Heart left ventricle (tissue), 16 donors: ENCODE results near the gene BRD1. TPM values are rescaled to one million over a fixed set of nuclear protein-coding genes. Genes with fewer than 3 reads are reported as not detected.

Source experiments
- ATAC-seq, 4 donors: fragments of 200-7000 bp; cut with Tn5 transposase; one replicate each; pipeline ENCODE4 v1.9.1; 2020 to 2022; ENCODE audit warnings: moderate library complexity in 4 of 4, mild to moderate bottlenecking in 3 of 4, moderate number of reproducible peaks in 1 of 4
- DNase-seq, 5 donors: peaks; one replicate each; pipeline ENCODE4 v3.0.0-alpha.2; 2020
- H3K27ac ChIP-seq, 12 donors: fragments of 200-600 bp; sonication (generic) in 4 of 12; one replicate each; pipeline versions ENCODE4 v1.5.0 to v1.8.0; 2016 to 2022; ENCODE audit warnings: mild to moderate bottlenecking in 2 of 12
- H3K27me3 ChIP-seq, 9 donors: fragments of 200-600 bp; sonication (generic) in 2 of 9; one replicate each; pipeline versions ENCODE4 v1.5.1 to v1.8.0; 2016 to 2022; ENCODE audit warnings: mild to moderate bottlenecking in 3 of 9
- H3K36me3 ChIP-seq, 9 donors: fragments of 200-600 bp; sonication (generic) in 2 of 9; one replicate each; pipeline versions ENCODE4 v1.5.0 to v1.8.0; 2018 to 2022; ENCODE audit warnings: mild to moderate bottlenecking in 2 of 9
- H3K4me1 ChIP-seq, 12 donors: fragments of 200-600 bp; sonication (generic) in 4 of 12; one replicate each; pipeline versions ENCODE4 v1.5.0 to v1.8.0; 2016 to 2022; ENCODE audit warnings: mild to moderate bottlenecking in 3 of 12
- H3K4me3 ChIP-seq, 12 donors: fragments of 200-600 bp; sonication (generic) in 4 of 12; one replicate each; pipeline versions ENCODE4 v1.5.0 to v1.8.0; 2017 to 2022; ENCODE audit warnings: mild to moderate bottlenecking in 9 of 12, moderate library complexity in 4 of 12
- H3K9me3 ChIP-seq, 12 donors: fragments of 200-600 bp; sonication (generic) in 4 of 12; one replicate each; pipeline versions ENCODE4 v1.5.0 to v1.8.0; 2016 to 2022; ENCODE audit warnings: mild to moderate bottlenecking in 1 of 12
- POLR2A ChIP-seq, 2 donors: fragments of 450-650 bp; IDR thresholded peaks; one replicate each; pipeline ENCODE4 v1.6.1; 2017; ENCODE audit warnings: antibody characterized with exemption in 2 of 2, mild to moderate bottlenecking in 2 of 2, moderate library complexity in 2 of 2
- WGBS, 4 donors: extraction: QIAGEN DNeasy Blood & Tissue Kit in 2 of 4; methylation state at CpG; one replicate each; pipeline versions ENCODE4 v1.1.5 to v1.1.7; 2013 to 2018; 5-methylcytosine and 5-hydroxymethylcytosine counted together
- intact Hi-C, 10 donors: fragments of 100-400 bp; cut with DNase I; formaldehyde crosslinking; loops; one replicate each; pipeline versions ENCODE4 v1.11.1 to v1.14.2; 2022
- polyA plus RNA-seq, 2 donors: library from polyadenylated mRNA; stranded (reverse); fragments of 200-250 nt; gene quantifications; one replicate each; pipeline ENCODE4 v1.2.3, GENCODE V29; 2013
- total RNA-seq, 9 donors: library from RNA; depleted of rRNA in 2 of 9; stranded (reverse); fragments of >200 nt in 2 of 9; fragmentation: NEBNext Ultra II Directional in 3 of 9; extraction: Animal tissue kit (Norgen Biotek cat#: 25700) in 3 of 9; gene quantifications; one replicate each; pipeline versions ENCODE4 v1.1.0 to v1.2.4, GENCODE V29; 2016 to 2023
- TF ChIP-seq, protein P1 (sequence below), 12 donors: fragments of 200-600 bp; sonication (generic) in 4 of 12; IDR thresholded peaks; one replicate each; pipeline versions ENCODE4 v1.5.0 to v1.8.0; 2018 to 2022; ENCODE audit warnings: antibody characterized with exemption in 12 of 12, mild to moderate bottlenecking in 5 of 12
- donor health status: ischemic (EF 13 %, LVEDD 7.1; RV severe dilation, severe dysfunction).
- donor health status: healthy with polysubstance abuse.
- donor health status: DM: no; HTN: yes; CAD: no.
- donor health status: DM: no; HTN: no; CAD: no.
- donor health status: ischemic (EF 25% LVEDD 6.9; RV normal size, moderate dysfunction).
- donor health status: ischemic (EF 25% LVEDD 5.7; RV mildly dilated, moderate dysfunction).
- donor health status: healthy.
- donor health status: DM: yes; HTN: yes; CAD: no.
- donor health status: ischemic (EF 35%, LVEDD 5.7; RV mildly dilated, moderate dysfunction).
- donor health status: nonischemic (EF 11% LVEDD 7.7; RV severe dilation, severe dysfunction).
- donor health status: DM: yes; HTN: yes; CAD: no.
- donor health status: PGD.
- donor health status: ischemic (EF 29% LVEDD 5.4; RV normal size, mild dysfunction).
- donor health status: nonischemic (EF 23%, LVEDD 6.1; RV moderate dilation, normal function).

BRD1 gene
- total and polyA plus RNA-seq, 11 donors: 12.0 to 27.0 (median 17.2) TPM

DNA sequence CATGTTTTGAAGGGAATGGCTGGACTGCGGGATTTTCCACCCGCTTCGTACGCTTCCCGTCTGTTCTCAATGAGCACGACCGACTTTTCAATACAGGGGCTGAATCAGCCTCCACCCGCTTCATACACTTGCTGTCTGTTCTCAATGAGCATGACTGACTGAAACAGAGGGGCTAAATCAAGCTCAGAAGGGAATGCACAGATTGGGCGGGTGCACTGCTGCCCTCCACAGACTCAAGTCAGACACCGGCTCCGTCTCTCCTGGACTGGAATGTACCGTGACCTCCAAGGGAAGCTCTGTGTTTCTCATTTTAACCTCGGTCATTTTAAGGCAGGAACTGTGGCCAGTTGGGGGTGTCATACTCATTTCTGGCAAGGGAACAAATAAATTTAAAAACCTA is 48.5 kb downstream of the BRD1 start:
- peaks cover 2 to 28% (median 14%) of the 10 kb centered on the region in 12 donors for H3K4me1 ChIP-seq
- TF ChIP-seq, protein P1, sequence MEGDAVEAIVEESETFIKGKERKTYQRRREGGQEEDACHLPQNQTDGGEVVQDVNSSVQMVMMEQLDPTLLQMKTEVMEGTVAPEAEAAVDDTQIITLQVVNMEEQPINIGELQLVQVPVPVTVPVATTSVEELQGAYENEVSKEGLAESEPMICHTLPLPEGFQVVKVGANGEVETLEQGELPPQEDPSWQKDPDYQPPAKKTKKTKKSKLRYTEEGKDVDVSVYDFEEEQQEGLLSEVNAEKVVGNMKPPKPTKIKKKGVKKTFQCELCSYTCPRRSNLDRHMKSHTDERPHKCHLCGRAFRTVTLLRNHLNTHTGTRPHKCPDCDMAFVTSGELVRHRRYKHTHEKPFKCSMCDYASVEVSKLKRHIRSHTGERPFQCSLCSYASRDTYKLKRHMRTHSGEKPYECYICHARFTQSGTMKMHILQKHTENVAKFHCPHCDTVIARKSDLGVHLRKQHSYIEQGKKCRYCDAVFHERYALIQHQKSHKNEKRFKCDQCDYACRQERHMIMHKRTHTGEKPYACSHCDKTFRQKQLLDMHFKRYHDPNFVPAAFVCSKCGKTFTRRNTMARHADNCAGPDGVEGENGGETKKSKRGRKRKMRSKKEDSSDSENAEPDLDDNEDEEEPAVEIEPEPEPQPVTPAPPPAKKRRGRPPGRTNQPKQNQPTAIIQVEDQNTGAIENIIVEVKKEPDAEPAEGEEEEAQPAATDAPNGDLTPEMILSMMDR (IDR thresholded peaks at IDR 0.05): no peak
- TF ChIP-seq POLR2A (IDR thresholded peaks at IDR 0.05): no peak
- H3K27me3 ChIP-seq: no peaks in the 10 kb centered on the region
- WGBS, 4 donors: 70 to 77% (median 73%) methylated on average over 13 of the region's 13 CpGs
- intact Hi-C loops: loop anchor here in 4 of 10 donors (10.0 kb wide), 3 partner anchors 136 to 256 kb away; partner anchors contain the start of genes ALG12 (in 1 of the 4) and CRELD2 (in 1 of the 4)
- H3K36me3 ChIP-seq: peaks cover 6 to 66% (median 51%) of the 10 kb centered on the region in 9 donors
- no peak overlapping the region for H3K4me3 ChIP-seq
- no peak overlapping the region for H3K27ac ChIP-seq
- DNase-seq (peak in 1 of 5 donors; percentile 24), ATAC-seq (peak in 2 of 4 donors; percentile 9 to 37)
- no peaks in the 10 kb centered on the region for H3K9me3 ChIP-seq

DNA sequence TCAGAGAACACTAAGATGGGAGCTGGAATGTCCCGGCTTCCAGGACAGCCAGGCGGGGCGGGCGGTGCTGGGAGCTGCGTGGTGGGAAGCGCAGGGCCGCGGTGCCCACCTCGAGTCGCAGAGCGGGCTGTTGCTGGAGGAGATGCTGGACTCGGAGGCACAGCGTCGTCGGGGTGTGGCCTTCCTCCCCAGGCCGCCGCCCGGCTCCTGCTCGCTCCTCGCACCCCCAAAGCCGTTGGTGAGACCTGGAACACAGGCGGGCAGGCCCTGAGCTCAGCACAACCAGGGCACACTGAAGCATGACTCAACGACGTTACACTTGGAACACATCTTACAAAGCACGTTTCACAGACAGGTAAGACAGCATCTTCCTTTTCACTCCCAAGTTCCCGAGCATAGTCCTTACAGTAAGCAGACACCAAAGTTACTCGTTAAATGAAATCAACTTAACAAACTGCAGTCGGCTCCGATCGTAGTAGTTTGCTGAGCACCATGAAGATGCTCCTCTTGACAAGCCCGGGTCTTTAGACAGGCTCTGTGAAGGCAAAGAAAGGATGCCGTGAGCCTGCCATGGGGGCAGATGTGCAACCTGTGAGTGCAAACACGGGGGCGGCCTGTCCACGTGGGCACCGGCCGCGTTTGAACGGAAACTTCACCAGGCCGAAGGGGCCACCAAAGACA is 50.0 kb downstream of the BRD1 start:
- intact Hi-C loops: loop anchor here in 4 of 10 donors (10.0 kb wide), 3 partner anchors 137 to 257 kb away; partner anchors contain the start of genes ALG12 (in 1 of the 4) and CRELD2 (in 1 of the 4)
- Histone ChIP-seq H3K4me1 (peaks cover 2 to 28% (median 14%) of the 10 kb centered on the region in 12 donors), H3K27ac (no peak overlapping the region), H3K4me3 (no peak overlapping the region), H3K36me3 (peaks cover 7 to 69% (median 56%) of the 10 kb centered on the region in 9 donors), H3K9me3 (no peaks in the 10 kb centered on the region), H3K27me3 (no peaks in the 10 kb centered on the region)
- DNase-seq (peak in 1 of 5 donors; percentile 23), ATAC-seq (no peak)
- WGBS, 4 donors: 89 to 93% (median 91%) methylated on average over 36 to 40 of the region's 40 CpGs
- TF ChIP-seq, protein P1 (IDR thresholded peaks at IDR 0.05): no peak
- no peak for TF ChIP-seq POLR2A (IDR thresholded peaks at IDR 0.05)

DNA sequence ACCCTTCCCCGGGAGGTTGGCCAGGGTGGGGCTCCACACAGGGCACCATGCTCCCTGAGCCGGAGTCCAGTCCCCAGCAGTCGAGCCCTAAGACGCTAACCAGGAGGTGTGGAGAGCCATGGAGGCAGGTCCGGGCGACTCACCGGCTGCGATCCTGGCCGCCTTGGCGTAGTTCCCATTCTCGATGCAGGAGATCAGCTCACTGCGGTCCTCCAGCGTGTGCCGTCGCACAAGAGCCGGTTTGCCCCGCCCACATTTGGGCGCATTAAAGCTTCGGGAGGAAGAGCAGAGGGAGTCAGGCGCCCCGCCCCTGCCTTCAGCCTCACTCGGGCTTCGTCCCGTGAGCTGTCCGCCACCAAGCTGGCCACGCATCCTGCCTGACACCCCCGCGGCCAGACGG is 50.8 kb downstream of the BRD1 start:
- Histone ChIP-seq H3K4me1 (peaks cover 2 to 28% (median 14%) of the 10 kb centered on the region in 12 donors), H3K36me3 (peaks cover 7 to 76% (median 59%) of the 10 kb centered on the region in 9 donors), H3K27ac (no peak overlapping the region), H3K4me3 (no peak overlapping the region), H3K9me3 (no peaks in the 10 kb centered on the region), H3K27me3 (no peaks in the 10 kb centered on the region)
- DNase-seq (peak in 1 of 5 donors; percentile 38), ATAC-seq (no peak)
- WGBS, 4 donors: 88 to 92% (median 91%) methylated on average over 28 to 29 of the region's 29 CpGs
- no peak for TF ChIP-seq POLR2A (IDR thresholded peaks at IDR 0.05)
- TF ChIP-seq, protein P1 (IDR thresholded peaks at IDR 0.05): no peak
- intact Hi-C loops: loop anchor here in 4 of 10 donors (10.0 kb wide), 3 partner anchors 138 to 258 kb away; partner anchors contain the start of genes ALG12 (in 1 of the 4) and CRELD2 (in 1 of the 4)

DNA sequence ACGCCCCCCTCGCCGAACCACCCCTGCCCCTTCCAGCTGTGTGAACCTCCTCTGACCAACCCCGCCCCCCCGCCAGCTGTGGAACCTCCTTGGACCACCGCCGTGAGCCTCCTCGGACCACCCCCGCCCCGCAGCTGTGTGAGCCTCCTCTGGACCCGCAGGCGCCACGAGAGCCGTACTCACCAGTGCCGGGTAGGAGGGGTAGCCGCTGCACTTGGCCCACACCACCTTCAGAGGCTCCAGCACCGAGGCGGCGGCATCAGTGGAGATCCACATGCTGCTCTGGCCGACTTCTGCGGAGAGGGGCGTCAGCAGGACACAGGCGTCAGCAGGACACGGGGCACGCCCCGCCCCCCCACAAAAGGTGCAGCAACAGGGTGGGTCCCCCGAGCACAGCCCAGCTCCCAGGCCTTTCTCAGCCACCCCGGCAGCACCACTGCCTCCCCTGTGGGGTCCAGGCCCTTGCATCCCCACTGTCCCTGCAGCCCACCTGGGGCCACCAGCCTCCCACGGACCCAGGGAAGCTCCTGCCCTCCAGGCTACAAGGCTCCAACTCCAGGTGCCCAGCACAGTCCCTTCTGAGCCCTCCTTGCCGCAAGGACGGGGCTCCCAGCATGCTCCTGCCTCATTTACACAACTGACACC is 51.7 kb downstream of the BRD1 start:
- no peak for TF ChIP-seq POLR2A (IDR thresholded peaks at IDR 0.05)
- Histone ChIP-seq H3K27me3 (no peaks in the 10 kb centered on the region), H3K36me3 (peaks cover 7 to 73% (median 59%) of the 10 kb centered on the region in 9 donors), H3K4me1 (peaks cover 2 to 20% (median 13%) of the 10 kb centered on the region in 12 donors), H3K4me3 (no peak overlapping the region), H3K27ac (no peak overlapping the region), H3K9me3 (no peaks in the 10 kb centered on the region)
- peak in 1 of 5 donors; percentile 58 for DNase-seq
- intact Hi-C loops: loop anchor here in 4 of 10 donors (10.0 kb wide), 3 partner anchors 139 to 259 kb away; partner anchors contain the start of genes ALG12 (in 1 of the 4) and CRELD2 (in 1 of the 4)
- WGBS, 4 donors: 93 to 95% (median 94%) methylated on average over 13 to 31 of the region's 31 CpGs
- no peak for ATAC-seq
